Astrocyte (in vitro differentiated cells and primary cell): ENCODE results near the gene DYNC1I1. TPM values are rescaled to one million over a fixed set of nuclear protein-coding genes. Genes with fewer than 3 reads are reported as not detected.
A peak's percentile ranks its signal among the peaks of the same experiment; 100 is the strongest.

Source experiments
- DNase-seq: peaks from one replicate; pipeline ENCODE4 v3.0.0-alpha.2; 2010; ENCODE audit warnings: low read depth
- FAIRE-seq: peaks from 2 replicates; lab custom pipeline; 2011; peaks lifted over from hg19 to GRCh38; lab: Jason Lieb, UNC
- H2AFZ ChIP-seq: 2 replicates; pipeline ENCODE4 v1.6.0; 2012; ENCODE audit warnings: low read depth, low read length, inconsistent platforms
- H3K27ac ChIP-seq: 2 replicates; pipeline ENCODE4 v1.5.1; 2011; ENCODE audit warnings: low read depth, low read length, inconsistent platforms
- H3K27me3 ChIP-seq: 2 replicates; pipeline ENCODE4 v1.6.0; 2011; ENCODE audit warnings: low read length, inconsistent platforms; ENCODE audit not compliant: insufficient read depth
- H3K36me3 ChIP-seq: 2 replicates; pipeline ENCODE4 v1.5.1; 2011; ENCODE audit warnings: low read length, inconsistent platforms; ENCODE audit not compliant: insufficient read depth
- H3K4me1 ChIP-seq: 2 replicates; pipeline ENCODE4 v1.5.1; 2011; ENCODE audit warnings: low read length, inconsistent platforms; ENCODE audit not compliant: insufficient read depth
- H3K4me2 ChIP-seq: 2 replicates; pipeline ENCODE4 v1.6.0; 2012; ENCODE audit warnings: low read length, inconsistent platforms
- H3K4me3 ChIP-seq: 2 replicates; pipeline ENCODE4 v1.5.1; 2011; ENCODE audit warnings: low read depth, mild to moderate bottlenecking, low read length, inconsistent platforms; ENCODE audit not compliant: insufficient read depth
- H3K79me2 ChIP-seq: 2 replicates; pipeline ENCODE4 v1.6.0; 2012; ENCODE audit warnings: mild to moderate bottlenecking, low read length, inconsistent platforms; ENCODE audit not compliant: insufficient read depth
- H3K9ac ChIP-seq: 2 replicates; pipeline ENCODE4 v1.6.0; 2012; ENCODE audit warnings: mild to moderate bottlenecking, low read length, inconsistent platforms
- H3K9me3 ChIP-seq: 2 replicates; pipeline ENCODE4 v1.5.1; 2012; ENCODE audit warnings: low read depth, mild to moderate bottlenecking, low read length, inconsistent platforms; ENCODE audit not compliant: insufficient read depth
- H4K20me1 ChIP-seq: 2 replicates; pipeline ENCODE4 v1.6.0; 2012; ENCODE audit warnings: low read length, inconsistent platforms; ENCODE audit not compliant: insufficient read depth
- H3K27ac Mint-ChIP-seq: one replicate; pipeline ENCODE4 v1.8.0; 2021; ENCODE audit warnings: mild to moderate bottlenecking, mixed read lengths; ENCODE audit not compliant: unreplicated experiment
- H3K27me3 Mint-ChIP-seq: one replicate; pipeline ENCODE4 v1.8.0; 2021; ENCODE audit warnings: low read depth, mixed read lengths; ENCODE audit not compliant: unreplicated experiment
- H3K36me3 Mint-ChIP-seq: one replicate; pipeline ENCODE4 v1.8.0; 2021; ENCODE audit warnings: low read depth, mixed read lengths; ENCODE audit not compliant: unreplicated experiment
- H3K4me1 Mint-ChIP-seq: one replicate; pipeline ENCODE4 v1.8.0; 2021; ENCODE audit warnings: low read depth, mixed read lengths; ENCODE audit not compliant: unreplicated experiment
- H3K4me3 Mint-ChIP-seq: one replicate; pipeline ENCODE4 v1.8.0; 2021; ENCODE audit warnings: mild to moderate bottlenecking, moderate library complexity, mixed read lengths; ENCODE audit not compliant: unreplicated experiment
- H3K9me3 Mint-ChIP-seq: one replicate; pipeline ENCODE4 v1.8.0; 2021; ENCODE audit warnings: mild to moderate bottlenecking, mixed read lengths; ENCODE audit not compliant: unreplicated experiment
- CTCF ChIP-seq: IDR thresholded peaks from 2 replicates; pipeline ENCODE4 v1.5.1; 2011; ENCODE audit warnings: low read depth, mild to moderate bottlenecking, inconsistent platforms, low read length, moderate library complexity; ENCODE audit not compliant: insufficient read depth
- EZH2 ChIP-seq: IDR thresholded peaks from 2 replicates; pipeline ENCODE4 v1.6.1; 2012; ENCODE audit warnings: mild to moderate bottlenecking, low read length, inconsistent platforms; ENCODE audit not compliant: insufficient read depth
- total RNA-seq: library from RNA; stranded (reverse); gene quantifications from 2 replicates; pipeline ENCODE4 v1.2.1, GENCODE V29; 2021

The DYNC1I1 gene
- total RNA-seq, 1 donor from 2014 or later = 3.2 TPM

GRCh38 chr7:95986178-95986764 lies 213.9 kb downstream of the DYNC1I1 start:
- no peak overlapping the region for H3K4me2 ChIP-seq
- H3K9ac ChIP-seq = no peak overlapping the region
- peaks cover 5% of the 10 kb centered on the region for H3K27me3 Mint-ChIP-seq
- no peak overlapping the region for H2AFZ ChIP-seq
- no peaks in the 10 kb centered on the region for H3K36me3 Mint-ChIP-seq
- H3K27me3 ChIP-seq = no peaks in the 10 kb centered on the region
- TF ChIP-seq EZH2 (no peak), CTCF (no peak)
- H3K79me2 ChIP-seq = no peaks in the 10 kb centered on the region
- H3K4me3 Mint-ChIP-seq = no peak overlapping the region
- H4K20me1 ChIP-seq = no peaks in the 10 kb centered on the region
- no peaks in the 10 kb centered on the region for H3K9me3 ChIP-seq
- H3K4me3 ChIP-seq = no peak overlapping the region
- FAIRE-seq (no peak), DNase-seq (peak; percentile 3)
- no peak overlapping the region for H3K27ac ChIP-seq
- H3K27ac Mint-ChIP-seq = no peak overlapping the region
- no peaks in the 10 kb centered on the region for H3K9me3 Mint-ChIP-seq
- no peaks in the 10 kb centered on the region for H3K36me3 ChIP-seq
- peaks cover 12% of the 10 kb centered on the region for H3K4me1 Mint-ChIP-seq
- H3K4me1 ChIP-seq = no peaks in the 10 kb centered on the region

- H2AFZ ChIP-seq = no peak overlapping the region
- H3K27me3 Mint-ChIP-seq = peaks cover 2% of the 10 kb centered on the region
- no peak overlapping the region for H3K4me3 Mint-ChIP-seq
- TF ChIP-seq EZH2 (no peak), CTCF (no peak)
- no peak for DNase-seq
- no peaks in the 10 kb centered on the region for H3K36me3 Mint-ChIP-seq
- no peaks in the 10 kb centered on the region for H3K4me1 ChIP-seq
- no peaks in the 10 kb centered on the region for H3K79me2 ChIP-seq
- no peak for FAIRE-seq
- H3K9me3 ChIP-seq = no peaks in the 10 kb centered on the region
- no peaks in the 10 kb centered on the region for H3K27me3 ChIP-seq
- H3K9me3 Mint-ChIP-seq = no peaks in the 10 kb centered on the region
- no peak overlapping the region for H3K4me3 ChIP-seq
- no peak overlapping the region for H3K4me2 ChIP-seq
- peaks cover 12% of the 10 kb centered on the region for H3K4me1 Mint-ChIP-seq
- no peak overlapping the region for H3K27ac Mint-ChIP-seq
- H3K9ac ChIP-seq = no peak overlapping the region
- no peaks in the 10 kb centered on the region for H4K20me1 ChIP-seq
- no peak overlapping the region for H3K27ac ChIP-seq
- no peaks in the 10 kb centered on the region for H3K36me3 ChIP-seq
Observed at GRCh38 chr7:95989301-95989700, 216.9 kb downstream of the DYNC1I1 start.

GRCh38 chr7:95993380-95993779 lies 221.0 kb downstream of the DYNC1I1 start:
- Histone ChIP-seq H4K20me1 (no peaks in the 10 kb centered on the region), H3K4me1 (no peaks in the 10 kb centered on the region), H3K4me3 (no peak overlapping the region), H3K4me2 (no peak overlapping the region), H3K36me3 (no peaks in the 10 kb centered on the region), H3K27me3 (no peaks in the 10 kb centered on the region), H2AFZ (no peak overlapping the region), H3K9ac (no peak overlapping the region), H3K79me2 (no peaks in the 10 kb centered on the region), H3K9me3 (no peaks in the 10 kb centered on the region), H3K27ac (no peak overlapping the region)
- no peak overlapping the region for H3K27ac Mint-ChIP-seq
- no peaks in the 10 kb centered on the region for H3K27me3 Mint-ChIP-seq
- no peak overlapping the region for H3K4me3 Mint-ChIP-seq
- H3K9me3 Mint-ChIP-seq = peaks cover 2% of the 10 kb centered on the region
- H3K4me1 Mint-ChIP-seq = peaks cover 8% of the 10 kb centered on the region
- no peaks in the 10 kb centered on the region for H3K36me3 Mint-ChIP-seq
- DNase-seq (no peak), FAIRE-seq (no peak)
- no peak for TF ChIP-seq CTCF
- no peak for TF ChIP-seq EZH2
